HepG2 (cell line): ENCODE data around the gene ABCB8. TPM values are rescaled to one million over a fixed set of nuclear protein-coding genes. Genes with fewer than 3 reads are reported as not detected.

ENCODE experiments used
- FOXK2 ChIP-seq: fragments of 450-650 bp; IDR thresholded peaks from 2 replicates; pipeline ENCODE4 v1.6.1; 2016
- GABPA ChIP-seq, 2 experiments: IDR thresholded peaks; 2 replicates each; pipeline ENCODE4 v1.6.1; 2011 to 2016; ENCODE audit warnings: low read depth in 2 of 2, low read length in 1 of 2, missing biosample characterization in 1 of 2, missing genetic modification characterization in 1 of 2
- GFI1 ChIP-seq: sonication (generic); formaldehyde crosslinking; IDR thresholded peaks from 2 replicates; pipeline ENCODE4 v1.5.0; 2020; ENCODE audit warnings: missing genetic modification reagents, mild to moderate bottlenecking, borderline replicate concordance
- HDAC2 ChIP-seq: sonication (generic); formaldehyde crosslinking; IDR thresholded peaks from 2 replicates; pipeline ENCODE4 v1.4.0; 2020; ENCODE audit warnings: missing genetic modification reagents
- IKZF1 ChIP-seq: fragments of 450-650 bp; IDR thresholded peaks from 2 replicates; pipeline ENCODE4 v1.7.1; 2016
- KDM1A ChIP-seq: IDR thresholded peaks from 2 replicates; pipeline ENCODE4 v1.6.1; 2016; ENCODE audit warnings: missing compliant biosample characterization
- KLF15 ChIP-seq: sonication (generic); formaldehyde crosslinking; IDR thresholded peaks from 2 replicates; pipeline ENCODE4 v1.8.1; 2023; ENCODE audit warnings: borderline replicate concordance, mild to moderate bottlenecking, inconsistent platforms, missing genetic modification reagents, mixed read lengths
- MATR3 ChIP-seq: sonication (generic); formaldehyde crosslinking; IDR thresholded peaks from 2 replicates; pipeline ENCODE4 v1.4.0; 2020; ENCODE audit warnings: missing genetic modification reagents
- MED13 ChIP-seq: sonication (generic); formaldehyde crosslinking; IDR thresholded peaks from 2 replicates; pipeline ENCODE4 v1.5.0; 2020; ENCODE audit warnings: missing genetic modification reagents
- MIER2 ChIP-seq: IDR thresholded peaks from 2 replicates; pipeline ENCODE4 v1.6.1; 2016; ENCODE audit warnings: missing biosample characterization, missing genetic modification reagents
- MTF2 ChIP-seq: sonication (generic); formaldehyde crosslinking; IDR thresholded peaks from 2 replicates; pipeline ENCODE4 v1.5.0; 2020; ENCODE audit warnings: missing genetic modification reagents, borderline replicate concordance
- NAIF1 ChIP-seq: sonication (generic); formaldehyde crosslinking; IDR thresholded peaks from 2 replicates; pipeline ENCODE4 v1.5.0; 2020; ENCODE audit warnings: mild to moderate bottlenecking, missing genetic modification reagents, borderline replicate concordance
- NBN ChIP-seq: fragments of 450-650 bp; conservative IDR thresholded peaks from 2 replicates; pipeline ENCODE4 v1.6.1; 2017
- NFKBIZ ChIP-seq: IDR thresholded peaks from 2 replicates; pipeline ENCODE4 v1.6.1; 2018; ENCODE audit warnings: missing genetic modification reagents, missing compliant biosample characterization
- NONO ChIP-seq, 2 experiments: fragments of 450-650 bp in 1 of 2; sonication (generic) in 1 of 2; formaldehyde crosslinking in 1 of 2; IDR thresholded peaks in 1 of 2; conservative IDR thresholded peaks in 1 of 2; 2 replicates each; pipeline versions ENCODE4 v1.6.1 to v1.8.0; 2017 to 2022; ENCODE audit warnings: mild to moderate bottlenecking in 1 of 2, missing genetic modification reagents in 1 of 2, moderate library complexity in 1 of 2
- NR2F6 ChIP-seq, 2 experiments: IDR thresholded peaks; 2 replicates each; pipeline ENCODE4 v1.6.1; 2016; ENCODE audit warnings: antibody characterized with exemption in 1 of 2, mild to moderate bottlenecking in 1 of 2
- PCBP2 ChIP-seq: fragments of 200-400 bp; formaldehyde crosslinking; optimal IDR thresholded peaks from 2 replicates; pipeline ENCODE3; 2018; ENCODE audit warnings: low read length, low read depth; ENCODE audit not compliant: poor library complexity, severe bottlenecking
- RBM22 ChIP-seq: fragments of 200-400 bp; formaldehyde crosslinking; optimal IDR thresholded peaks from 2 replicates; pipeline ENCODE3; 2017; ENCODE audit warnings: mild to moderate bottlenecking, low read length, moderate library complexity
- RFX3 ChIP-seq: IDR thresholded peaks from 2 replicates; pipeline ENCODE4 v1.6.1; 2016; ENCODE audit warnings: missing biosample characterization, missing genetic modification reagents
- SNAI1 ChIP-seq: sonication (generic); formaldehyde crosslinking; IDR thresholded peaks from 2 replicates; pipeline ENCODE4 v1.5.0; 2020; ENCODE audit warnings: mild to moderate bottlenecking, missing genetic modification reagents, borderline replicate concordance
- SSRP1 ChIP-seq: IDR thresholded peaks from 2 replicates; pipeline ENCODE4 v1.6.1; 2016; ENCODE audit warnings: control low read depth
- TAF1 ChIP-seq: sonication (generic); formaldehyde crosslinking; IDR thresholded peaks from 2 replicates; pipeline ENCODE4 v1.4.0; 2020; ENCODE audit warnings: missing genetic modification reagents
- TGIF2 ChIP-seq: IDR thresholded peaks from 2 replicates; pipeline ENCODE4 v1.6.1; 2016; ENCODE audit warnings: control low read depth, missing compliant biosample characterization
- ZC3H4 ChIP-seq: sonication (generic); formaldehyde crosslinking; IDR thresholded peaks from 2 replicates; pipeline ENCODE4 v1.4.0; 2020; ENCODE audit warnings: missing genetic modification reagents, borderline replicate concordance
- ZFY ChIP-seq: sonication (generic); formaldehyde crosslinking; IDR thresholded peaks from 2 replicates; pipeline ENCODE4 v1.4.0; 2020; ENCODE audit warnings: missing genetic modification reagents
- ZKSCAN5 ChIP-seq: sonication (generic); formaldehyde crosslinking; IDR thresholded peaks from 2 replicates; pipeline ENCODE4 v1.5.1; 2020; ENCODE audit warnings: mild to moderate bottlenecking, missing genetic modification reagents
- ZNF138 ChIP-seq: sonication (generic); formaldehyde crosslinking; IDR thresholded peaks from 2 replicates; pipeline ENCODE4 v1.5.0; 2020; ENCODE audit warnings: mild to moderate bottlenecking, low read depth, missing genetic modification reagents
- ZNF224 ChIP-seq: sonication (generic); formaldehyde crosslinking; IDR thresholded peaks from 2 replicates; pipeline ENCODE4 v1.5.0; 2020; ENCODE audit warnings: mild to moderate bottlenecking, missing genetic modification reagents
- ZNF263 ChIP-seq: sonication (generic); formaldehyde crosslinking; IDR thresholded peaks from 2 replicates; pipeline ENCODE4 v1.4.0; 2020; ENCODE audit warnings: missing genetic modification reagents
- ZNF33A ChIP-seq: sonication (generic); formaldehyde crosslinking; IDR thresholded peaks from 2 replicates; pipeline ENCODE4 v1.5.1; 2020; ENCODE audit warnings: missing genetic modification reagents, mild to moderate bottlenecking, moderate library complexity, borderline replicate concordance
- ZNF746 ChIP-seq: sonication (generic); formaldehyde crosslinking; IDR thresholded peaks from 2 replicates; pipeline ENCODE4 v1.8.0; 2022; ENCODE audit warnings: mild to moderate bottlenecking, missing genetic modification reagents
- ZNF883 ChIP-seq: sonication (generic); formaldehyde crosslinking; IDR thresholded peaks from 2 replicates; pipeline ENCODE4 v1.5.1; 2020; ENCODE audit warnings: mild to moderate bottlenecking, missing genetic modification reagents; ENCODE audit errors: not compliant biosample characterization
- polyA plus RNA-seq, 8 experiments: library from polyadenylated mRNA; depleted of rRNA in 3 of 8; stranded (reverse) in 7 of 8; unstranded in 1 of 8; fragments of >200 nt; fragmentation: Illumina TruSeq in 4 of 8; extraction: Trizol in 4 of 8; gene quantifications; 2 replicates each; pipeline versions ENCODE4 v1.2.1 to v1.2.3, GENCODE V29; 2011 to 2016; ENCODE audit warnings: low read depth in 4 of 8, missing spikeins in 1 of 8, mixed read lengths in 1 of 8; ENCODE audit not compliant: insufficient read depth in 1 of 8
- total RNA-seq, 5 experiments: library from RNA; depleted of rRNA; stranded (reverse); fragments of >200 nt; fragmentation: Illumina TruSeq; extraction: Trizol; gene quantifications; 2 replicates each; pipeline ENCODE4 v1.2.3, GENCODE V29; 2016; ENCODE audit warnings: low read depth in 1 of 5
- TF ChIP-seq, protein P1 (sequence below): sonication (generic); formaldehyde crosslinking; IDR thresholded peaks from 2 replicates; pipeline ENCODE4 v1.8.0; 2022; ENCODE audit warnings: missing genetic modification reagents, mild to moderate bottlenecking, borderline replicate concordance
- TF ChIP-seq, protein P2 (sequence below): IDR thresholded peaks from 2 replicates; pipeline ENCODE4 v1.6.1; 2016; ENCODE audit warnings: low read depth, borderline replicate concordance

Gene ABCB8
- total and polyA plus RNA-seq, 2 of the 13 experiments (the other 11 are each of a cell fraction or from before 2014, with no cell fraction given): 6.6 to 16.7 TPM

DNA sequence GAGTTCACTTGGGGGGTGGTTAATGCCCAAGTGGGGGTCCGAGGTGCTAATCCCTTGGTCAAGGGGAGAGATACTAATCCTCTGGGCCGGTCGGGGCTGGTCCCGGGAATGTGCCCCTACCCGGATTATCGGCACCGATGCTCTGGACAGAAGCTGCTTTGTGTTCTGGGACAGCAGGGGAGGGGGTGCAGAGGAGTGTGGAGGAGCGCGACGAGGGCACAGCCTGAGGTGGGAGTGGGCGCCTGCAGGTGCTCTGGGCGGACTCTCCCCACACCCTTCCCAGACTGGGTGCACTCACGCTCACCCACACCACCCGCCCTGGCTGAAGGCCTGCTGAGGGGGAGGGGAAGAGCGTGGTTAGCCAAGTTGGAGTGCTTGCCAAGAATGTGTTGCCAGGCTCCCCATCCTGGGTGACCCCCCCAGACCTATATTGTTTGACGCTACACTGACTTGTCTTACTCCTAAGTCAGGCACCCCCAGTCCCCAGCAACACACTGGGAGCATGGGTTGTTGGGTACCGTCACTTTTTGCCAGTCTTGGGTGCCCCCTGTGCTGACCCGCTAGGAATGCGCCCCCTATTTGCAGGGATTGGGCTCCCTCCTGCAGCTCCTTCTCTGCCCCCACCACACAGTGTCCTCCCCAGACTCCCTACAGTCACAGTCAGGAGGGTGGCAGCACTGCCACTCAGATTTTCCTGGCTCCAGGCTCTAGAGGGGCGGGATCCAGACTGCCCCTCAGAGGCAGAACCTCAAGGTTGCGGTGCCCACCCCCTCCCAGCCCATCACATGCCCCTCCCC lies 32.4 kb downstream of the ABCB8 start (continued):
- no peak for TF ChIP-seq ZNF746 (CRISPR knock-in tag)
- TF ChIP-seq FOXK2: no peak
- no peak for TF ChIP-seq SSRP1
- TF ChIP-seq MIER2 (CRISPR knock-in tag): no peak
- TF ChIP-seq GFI1 (CRISPR knock-in tag): no peak
- no peak for TF ChIP-seq TGIF2 (CRISPR knock-in tag)
- no peak for TF ChIP-seq ZNF138 (CRISPR knock-in tag)
- TF ChIP-seq ZNF883 (CRISPR knock-in tag): peak; percentile 15
- TF ChIP-seq, protein P1, sequence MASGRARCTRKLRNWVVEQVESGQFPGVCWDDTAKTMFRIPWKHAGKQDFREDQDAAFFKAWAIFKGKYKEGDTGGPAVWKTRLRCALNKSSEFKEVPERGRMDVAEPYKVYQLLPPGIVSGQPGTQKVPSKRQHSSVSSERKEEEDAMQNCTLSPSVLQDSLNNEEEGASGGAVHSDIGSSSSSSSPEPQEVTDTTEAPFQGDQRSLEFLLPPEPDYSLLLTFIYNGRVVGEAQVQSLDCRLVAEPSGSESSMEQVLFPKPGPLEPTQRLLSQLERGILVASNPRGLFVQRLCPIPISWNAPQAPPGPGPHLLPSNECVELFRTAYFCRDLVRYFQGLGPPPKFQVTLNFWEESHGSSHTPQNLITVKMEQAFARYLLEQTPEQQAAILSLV (CRISPR knock-in tag): no peak
- no peak for TF ChIP-seq KLF15 (CRISPR knock-in tag)
- TF ChIP-seq SNAI1 (CRISPR knock-in tag): no peak
- TF ChIP-seq, protein P2, sequence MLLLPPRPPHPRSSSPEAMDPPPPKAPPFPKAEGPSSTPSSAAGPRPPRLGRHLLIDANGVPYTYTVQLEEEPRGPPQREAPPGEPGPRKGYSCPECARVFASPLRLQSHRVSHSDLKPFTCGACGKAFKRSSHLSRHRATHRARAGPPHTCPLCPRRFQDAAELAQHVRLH: no peak
- no peak for TF ChIP-seq KDM1A
- no peak for TF ChIP-seq MTF2
- no peak for TF ChIP-seq ZNF33A (CRISPR knock-in tag)
- no peak for TF ChIP-seq NBN
- no peak for TF ChIP-seq MED13 (CRISPR knock-in tag)
- no peak for TF ChIP-seq ZKSCAN5 (CRISPR knock-in tag)
- TF ChIP-seq IKZF1: no peak
- peak; percentile 12; the same call in 1 of the 2 replicates for TF ChIP-seq ZNF263 (CRISPR knock-in tag)
- TF ChIP-seq PCBP2: no peak
- no peak for TF ChIP-seq GABPA (IDR thresholded peaks at IDR 0.05; ENCODE audit: low read depth, low read length)
- no peak for TF ChIP-seq GABPA (CRISPR knock-in tag; IDR thresholded peaks at IDR 0.05; ENCODE audit: low read depth)
- no peak for TF ChIP-seq RFX3 (CRISPR knock-in tag)
- TF ChIP-seq NFKBIZ (CRISPR knock-in tag): no peak
- no peak for TF ChIP-seq RBM22
- no peak for TF ChIP-seq NONO (IDR thresholded peaks at IDR 0.05)
- no peak; the same call in 1 of the 2 replicates for TF ChIP-seq NONO (CRISPR knock-in tag; conservative IDR thresholded peaks at IDR 0.05)
- TF ChIP-seq TAF1: no peak
- no peak for TF ChIP-seq HDAC2 (CRISPR knock-in tag)
- no peak for TF ChIP-seq ZC3H4 (CRISPR knock-in tag)
- no peak for TF ChIP-seq NAIF1 (CRISPR knock-in tag)
- no peak for TF ChIP-seq NR2F6 (IDR thresholded peaks at IDR 0.05)
- TF ChIP-seq NR2F6 (CRISPR knock-in tag; IDR thresholded peaks at IDR 0.05): no peak
- TF ChIP-seq ZNF224 (CRISPR knock-in tag): no peak
- no peak for TF ChIP-seq MATR3 (CRISPR knock-in tag)
- TF ChIP-seq ZFY (CRISPR knock-in tag): peak; percentile 16; the same call in 1 of the 2 replicates
